GM12872 (cell line): ENCODE results near the gene SCN1B.

Experiments
- TF ChIP-seq, protein P1 (sequence below): IDR thresholded peaks from 3 replicates; pipeline ENCODE4 v1.5.1; 2011; ENCODE audit warnings: low read depth, mild to moderate bottlenecking, low read length, moderate library complexity; ENCODE audit not compliant: insufficient read depth

The SCN1B gene

DNA sequence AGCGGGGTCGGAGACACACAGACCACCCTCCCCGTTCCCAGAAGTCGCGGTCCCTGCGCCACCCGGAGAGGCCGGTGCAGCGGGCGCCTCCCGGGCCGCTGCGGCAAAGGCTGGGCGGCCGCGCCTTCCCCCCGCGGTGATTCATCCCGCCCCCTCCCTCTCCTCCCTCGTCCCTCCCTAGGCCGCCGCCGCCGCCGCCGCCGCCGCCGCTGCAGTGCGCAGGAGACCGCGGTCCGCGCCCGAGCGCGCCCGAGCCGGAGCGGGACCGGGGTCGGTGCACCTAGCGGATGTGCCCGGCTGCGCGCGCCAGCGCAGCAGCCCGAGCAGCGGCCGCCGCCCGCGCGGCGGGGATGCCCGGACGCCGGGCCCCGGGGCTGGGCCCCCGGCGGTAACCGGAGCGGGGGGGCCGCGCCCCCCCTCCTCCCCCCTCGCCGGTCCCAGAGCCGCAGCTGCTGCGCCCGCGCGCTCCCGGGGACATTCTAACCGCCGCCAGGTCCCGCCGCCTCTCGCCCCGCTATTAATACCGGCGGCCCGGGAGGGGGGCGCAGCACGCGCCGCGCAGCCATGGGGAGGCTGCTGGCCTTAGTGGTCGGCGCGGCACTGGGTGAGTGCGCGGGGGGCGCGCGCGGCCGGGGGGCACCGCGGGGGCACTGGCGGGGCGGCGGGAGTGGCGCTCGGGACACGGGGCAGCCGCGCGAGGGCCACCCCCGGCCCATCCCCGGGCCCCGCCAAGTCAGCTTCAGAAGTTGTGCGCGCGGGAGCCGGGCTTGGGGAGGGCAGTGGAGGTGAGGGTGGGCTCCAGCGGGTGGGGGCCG lies at the start of gene SCN1B:
SCN1B (plus strand) TSS at position 214 of the 815 bp plus-strand sequence; CDS start at position 565, 351 bp downstream.
- TF ChIP-seq, protein P1, sequence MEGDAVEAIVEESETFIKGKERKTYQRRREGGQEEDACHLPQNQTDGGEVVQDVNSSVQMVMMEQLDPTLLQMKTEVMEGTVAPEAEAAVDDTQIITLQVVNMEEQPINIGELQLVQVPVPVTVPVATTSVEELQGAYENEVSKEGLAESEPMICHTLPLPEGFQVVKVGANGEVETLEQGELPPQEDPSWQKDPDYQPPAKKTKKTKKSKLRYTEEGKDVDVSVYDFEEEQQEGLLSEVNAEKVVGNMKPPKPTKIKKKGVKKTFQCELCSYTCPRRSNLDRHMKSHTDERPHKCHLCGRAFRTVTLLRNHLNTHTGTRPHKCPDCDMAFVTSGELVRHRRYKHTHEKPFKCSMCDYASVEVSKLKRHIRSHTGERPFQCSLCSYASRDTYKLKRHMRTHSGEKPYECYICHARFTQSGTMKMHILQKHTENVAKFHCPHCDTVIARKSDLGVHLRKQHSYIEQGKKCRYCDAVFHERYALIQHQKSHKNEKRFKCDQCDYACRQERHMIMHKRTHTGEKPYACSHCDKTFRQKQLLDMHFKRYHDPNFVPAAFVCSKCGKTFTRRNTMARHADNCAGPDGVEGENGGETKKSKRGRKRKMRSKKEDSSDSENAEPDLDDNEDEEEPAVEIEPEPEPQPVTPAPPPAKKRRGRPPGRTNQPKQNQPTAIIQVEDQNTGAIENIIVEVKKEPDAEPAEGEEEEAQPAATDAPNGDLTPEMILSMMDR: no peak

DNA sequence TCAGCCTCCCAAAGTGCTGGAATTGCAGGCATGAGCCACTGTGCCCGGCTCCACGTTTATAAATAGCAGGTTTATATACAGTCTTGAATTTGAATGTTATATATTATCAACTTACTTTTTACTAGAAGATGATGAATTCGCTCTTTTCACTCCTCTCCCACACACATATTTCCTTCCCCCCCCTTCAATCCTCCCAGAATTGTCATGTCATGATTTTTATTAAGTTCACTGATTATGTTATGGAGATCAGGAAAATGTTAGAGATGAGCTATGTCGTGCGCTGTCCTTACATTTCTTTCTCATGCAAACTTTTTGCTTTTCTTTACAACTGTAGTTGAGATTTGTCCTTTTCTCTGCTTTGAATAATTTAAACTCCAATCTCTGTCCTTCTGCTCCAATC lies 48.0 kb upstream of the SCN1B start:
- TF ChIP-seq, protein P1: no peak

DNA sequence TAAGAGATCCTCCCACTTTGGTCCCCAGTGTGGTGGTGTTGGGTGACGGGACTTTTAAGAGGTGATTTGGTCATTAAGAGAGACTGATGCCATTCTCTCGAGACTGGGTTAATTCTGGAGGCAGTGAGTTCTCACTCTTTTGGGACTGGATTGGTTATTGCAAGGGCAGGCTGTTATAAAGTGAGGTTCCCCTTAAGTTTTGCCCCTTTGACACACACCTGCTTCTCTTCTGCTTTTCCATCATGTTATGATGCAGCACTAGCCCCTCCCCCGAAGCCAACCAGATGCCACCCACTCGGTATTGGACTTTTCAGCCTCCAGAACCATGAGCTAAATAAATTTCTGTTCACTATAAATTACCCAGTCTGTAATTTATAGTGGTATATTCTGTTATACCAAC lies 46.5 kb upstream of the SCN1B start:
- TF ChIP-seq, protein P1: no peak

DNA sequence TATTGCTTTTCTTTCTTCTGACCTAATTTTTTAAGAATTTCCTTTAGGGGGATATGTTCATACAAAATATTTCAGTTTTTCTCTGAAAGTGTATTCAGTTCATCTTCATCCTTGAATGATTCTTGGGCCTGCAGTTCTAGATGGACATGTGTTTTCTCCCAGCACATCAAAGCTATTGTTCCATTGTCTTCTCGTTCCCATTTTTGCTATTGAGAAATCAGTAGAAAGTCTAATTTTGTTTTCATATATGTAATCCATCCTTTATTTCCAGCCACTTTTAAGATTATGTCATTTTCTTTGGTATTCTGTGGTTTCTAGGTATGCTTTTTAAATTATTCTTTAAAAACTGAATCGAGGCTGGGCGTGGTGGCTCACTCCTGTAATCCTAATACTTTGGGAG lies 46.0 kb upstream of the SCN1B start:
- TF ChIP-seq, protein P1: no peak

DNA sequence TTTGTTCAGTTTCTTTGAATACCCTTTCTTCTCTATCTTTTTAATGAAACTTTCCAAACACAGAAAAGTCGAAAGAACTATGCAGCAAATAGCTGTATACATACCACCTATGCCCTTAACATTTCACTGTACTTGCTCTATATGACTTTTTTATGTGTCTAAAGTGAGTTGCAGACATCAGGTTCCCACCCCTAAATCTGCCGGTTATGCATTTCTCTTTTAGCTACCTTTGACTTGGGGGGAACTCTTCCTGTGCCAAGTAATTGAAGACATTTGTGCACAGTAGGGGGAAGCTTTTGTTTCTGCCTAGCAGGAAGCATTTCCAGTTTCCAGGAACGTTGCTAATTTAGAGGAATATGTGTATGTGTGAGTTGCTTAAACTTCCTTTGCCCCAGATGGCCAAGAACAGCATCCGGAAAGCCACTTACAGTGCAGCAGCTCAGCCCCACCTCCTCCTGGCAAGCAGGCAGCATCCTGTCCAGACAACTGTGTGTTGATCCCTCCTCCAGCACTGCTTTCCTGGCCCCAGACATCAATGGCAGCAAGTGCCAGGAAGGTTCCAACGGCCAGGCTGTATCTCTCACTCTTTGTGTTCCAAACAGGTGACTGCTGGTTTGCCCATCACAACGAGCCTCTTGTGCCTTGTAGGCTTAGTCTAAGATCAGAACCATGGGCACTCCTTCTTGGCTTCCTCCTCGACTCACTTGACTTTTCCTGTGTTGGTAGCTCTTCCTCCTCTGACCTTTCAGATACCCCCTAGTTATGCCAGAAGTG lies 44.8 kb upstream of the SCN1B start:
- TF ChIP-seq, protein P1: no peak

DNA sequence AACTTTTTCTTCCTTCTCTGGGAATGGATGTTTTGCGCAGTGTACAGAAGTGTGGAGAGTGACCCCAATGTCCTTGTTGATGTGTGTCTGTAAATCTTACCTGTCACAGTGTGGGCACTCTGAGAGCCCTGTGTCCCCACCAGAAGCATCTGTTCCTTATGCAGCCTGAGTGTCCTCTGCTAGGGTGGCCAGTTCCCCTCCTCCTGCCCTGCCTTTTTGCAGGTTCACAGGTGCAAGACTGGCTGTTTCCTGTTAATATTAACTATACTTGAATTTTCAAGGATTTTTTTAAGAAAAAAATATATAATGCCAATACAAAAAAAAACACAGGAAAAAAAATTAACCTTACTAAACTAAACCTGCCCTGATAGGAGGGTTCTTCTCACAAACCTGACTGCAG lies 42.2 kb upstream of the SCN1B start:
- TF ChIP-seq, protein P1: no peak

DNA sequence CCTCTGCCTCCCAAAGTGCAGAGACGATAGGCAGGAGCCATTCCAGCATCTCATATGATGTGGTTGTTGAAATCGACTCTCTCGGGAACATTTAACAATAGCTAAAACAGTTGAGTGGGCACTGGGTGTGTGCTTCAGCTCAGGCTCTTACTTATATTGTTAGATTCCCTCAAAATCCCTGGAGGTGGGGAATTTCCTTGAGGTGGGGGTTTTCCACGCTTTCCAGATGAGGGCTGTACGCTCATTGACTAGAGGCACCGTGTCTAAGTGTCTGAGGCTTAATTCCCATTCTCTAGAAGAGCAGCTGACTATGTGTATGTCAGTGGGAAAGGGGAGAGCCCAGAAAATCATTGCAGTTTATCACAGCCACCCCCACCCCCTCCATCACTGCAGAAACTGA lies 41.0 kb upstream of the SCN1B start:
- TF ChIP-seq, protein P1: no peak
